Lower leg skin (tissue), 4 donors: ENCODE data around the gene ACP5. TPM values are rescaled to one million over a fixed set of nuclear protein-coding genes. Genes with fewer than 3 reads are reported as not detected.

ENCODE experiments used
- DNase-seq, 2 donors: peaks; one replicate each; pipeline ENCODE4 v3.0.0-alpha.2; 2019; ENCODE audit warnings: low spot score in 2 of 2
- H3K4me3 ChIP-seq: fragments of 200-600 bp; sonication (generic); 2 replicates; pipeline ENCODE4 v1.5.1; 2017; ENCODE audit warnings: mild to moderate bottlenecking, low read depth; ENCODE audit not compliant: poor library complexity, severe bottlenecking
- POLR2A ChIP-seq, 2 donors: fragments of 450-650 bp; IDR thresholded peaks; one replicate each; pipeline ENCODE4 v1.6.1; 2016 to 2017; ENCODE audit warnings: antibody characterized with exemption in 2 of 2, mild to moderate bottlenecking in 1 of 2, moderate library complexity in 1 of 2
- WGBS, 2 donors: methylation state at CpG; one replicate each; pipeline ENCODE4 v1.1.5; 2018; 5-methylcytosine and 5-hydroxymethylcytosine counted together
- intact Hi-C: fragments of 100-400 bp; cut with DNase I; formaldehyde crosslinking; loops from one replicate; pipeline ENCODE4 v1.15.0; 2023; ENCODE audit warnings: low total_unique reads
- total RNA-seq, 4 donors: library from RNA; depleted of rRNA; stranded (reverse); fragments of >200 nt; gene quantifications; one replicate each; pipeline ENCODE4 v1.1.0, GENCODE V29; 2016
- TF ChIP-seq, protein P1 (sequence below), 3 donors: fragments of 450-650 bp; IDR thresholded peaks; one replicate each; pipeline ENCODE4 v1.5.1; 2016; ENCODE audit warnings: antibody characterized with exemption in 3 of 3, mild to moderate bottlenecking in 3 of 3, moderate library complexity in 2 of 3

ACP5 gene
- total RNA-seq, 4 donors from 2014 or later, result 29.0 to 63.5 (median 52.1) TPM

DNA sequence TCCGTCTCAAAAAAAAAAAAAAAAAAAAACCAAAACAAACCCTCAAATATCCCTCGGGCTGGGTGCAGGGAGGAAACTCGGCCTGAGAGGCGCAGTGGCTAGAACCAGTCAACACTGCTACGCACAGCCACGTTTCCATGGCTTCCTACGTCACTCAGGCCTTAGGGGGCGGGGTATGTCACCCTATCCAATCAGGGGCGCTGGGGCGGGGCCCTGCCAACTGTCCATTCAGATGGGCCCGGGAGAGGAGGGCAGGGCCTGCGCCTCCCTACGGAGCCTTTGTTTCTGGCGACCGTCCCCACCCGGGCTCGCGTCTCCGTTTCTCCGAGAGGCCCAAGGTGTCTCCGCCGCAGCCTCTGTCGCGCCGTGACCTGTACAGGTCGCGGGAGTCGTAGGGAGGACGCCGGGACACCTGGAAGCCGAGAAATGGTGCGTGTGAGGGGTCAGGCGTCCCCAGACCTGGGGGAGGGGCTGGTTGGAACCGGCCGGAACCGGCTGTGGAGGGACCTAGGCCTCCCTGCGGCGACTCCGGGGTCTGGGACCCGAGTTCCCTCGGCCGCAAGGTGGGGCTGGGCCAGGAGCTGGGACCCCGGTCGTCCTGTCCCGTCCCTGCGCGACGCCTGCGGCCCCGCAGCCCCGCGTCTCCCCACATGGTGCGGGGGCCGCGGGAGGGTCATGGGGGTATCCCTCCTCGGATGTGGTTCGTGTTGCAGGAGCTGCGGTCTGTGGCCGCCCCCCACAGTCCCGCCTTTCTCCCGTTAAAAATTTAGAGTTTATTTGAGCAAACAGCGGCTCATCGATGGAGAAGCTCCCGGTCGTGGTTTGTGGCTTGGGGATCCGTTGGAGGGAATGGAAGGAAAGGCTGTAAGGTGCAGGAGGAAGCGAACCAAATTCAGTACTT is 20.0 kb upstream of the ACP5 start, which contains the start of gene ZNF627:
TSS of gene ZNF627 (plus strand) at position 282 of the 901 bp plus-strand sequence. CDS start at position 427, 145 bp downstream.
- intact Hi-C loops, result no loop called here
- WGBS, 2 donors, result 0% methylated on average over 33 to 61 of the region's 67 CpGs
- DNase-seq, result peak; percentile 99 to 100
- peak in 1 of 2 donors; percentile 69 for TF ChIP-seq POLR2A (IDR thresholded peaks at IDR 0.05)
- TF ChIP-seq, protein P1, sequence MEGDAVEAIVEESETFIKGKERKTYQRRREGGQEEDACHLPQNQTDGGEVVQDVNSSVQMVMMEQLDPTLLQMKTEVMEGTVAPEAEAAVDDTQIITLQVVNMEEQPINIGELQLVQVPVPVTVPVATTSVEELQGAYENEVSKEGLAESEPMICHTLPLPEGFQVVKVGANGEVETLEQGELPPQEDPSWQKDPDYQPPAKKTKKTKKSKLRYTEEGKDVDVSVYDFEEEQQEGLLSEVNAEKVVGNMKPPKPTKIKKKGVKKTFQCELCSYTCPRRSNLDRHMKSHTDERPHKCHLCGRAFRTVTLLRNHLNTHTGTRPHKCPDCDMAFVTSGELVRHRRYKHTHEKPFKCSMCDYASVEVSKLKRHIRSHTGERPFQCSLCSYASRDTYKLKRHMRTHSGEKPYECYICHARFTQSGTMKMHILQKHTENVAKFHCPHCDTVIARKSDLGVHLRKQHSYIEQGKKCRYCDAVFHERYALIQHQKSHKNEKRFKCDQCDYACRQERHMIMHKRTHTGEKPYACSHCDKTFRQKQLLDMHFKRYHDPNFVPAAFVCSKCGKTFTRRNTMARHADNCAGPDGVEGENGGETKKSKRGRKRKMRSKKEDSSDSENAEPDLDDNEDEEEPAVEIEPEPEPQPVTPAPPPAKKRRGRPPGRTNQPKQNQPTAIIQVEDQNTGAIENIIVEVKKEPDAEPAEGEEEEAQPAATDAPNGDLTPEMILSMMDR (IDR thresholded peaks at IDR 0.05), result no peak
- H3K4me3 ChIP-seq, result peak within 1 kb of the TSS; percentile 82

DNA sequence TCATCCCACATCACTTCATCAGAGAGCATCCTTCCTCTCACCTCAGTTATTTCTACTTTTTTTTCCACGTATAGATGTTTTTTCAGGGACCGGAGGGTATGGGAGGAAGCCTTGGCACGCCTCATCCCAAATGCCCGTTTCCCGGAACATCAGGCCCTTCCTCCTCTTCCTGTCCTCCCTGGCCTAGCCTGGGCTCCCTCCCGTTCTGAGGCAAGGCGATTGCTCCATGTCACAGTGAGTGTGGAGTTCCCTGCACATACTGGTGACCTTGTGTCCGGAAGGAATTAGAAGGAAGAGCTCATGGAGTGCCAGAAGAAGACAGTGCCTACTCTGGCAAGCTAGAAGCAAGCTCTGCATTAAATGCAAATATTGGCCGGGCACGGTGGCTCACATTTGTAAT is 18.7 kb upstream of the ACP5 start:
- 85 to 88% methylated on average over 10 of the region's 10 CpGs for WGBS, 2 donors

DNA sequence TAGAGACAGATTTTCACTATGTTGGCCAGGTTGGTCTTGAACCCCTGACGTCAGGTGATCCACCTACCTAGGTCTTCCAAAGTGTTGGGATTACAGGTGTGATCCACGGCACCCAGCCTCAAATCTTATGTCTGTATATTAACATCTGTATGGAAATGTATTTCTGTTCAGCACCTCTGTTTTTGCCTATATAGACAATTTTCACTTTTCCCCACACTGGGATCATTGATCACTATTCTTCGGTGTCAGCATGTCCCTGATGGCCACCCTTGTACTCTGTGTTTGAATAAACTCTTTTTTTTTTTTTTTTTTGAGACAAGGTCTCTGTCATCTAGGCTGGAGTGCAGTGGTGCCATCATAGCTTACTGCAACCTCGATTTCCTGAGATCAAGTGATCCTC is 16.6 kb upstream of the ACP5 start:
- WGBS, 2 donors, result 85 to 88% methylated on average over 4 of the region's 4 CpGs
- H3K4me3 ChIP-seq, result no peak overlapping the region
- TF ChIP-seq POLR2A (IDR thresholded peaks at IDR 0.05), result no peak
- TF ChIP-seq, protein P1 (IDR thresholded peaks at IDR 0.05), result no peak
- intact Hi-C loops, result no loop called here
- DNase-seq, result no peak

More for the DNA sequence above, 18.7 kb upstream of the ACP5 start:
- no peak overlapping the region for H3K4me3 ChIP-seq
- no peak for TF ChIP-seq POLR2A (IDR thresholded peaks at IDR 0.05)
- TF ChIP-seq, protein P1 (IDR thresholded peaks at IDR 0.05), result no peak
- DNase-seq, result no peak
- intact Hi-C loops, result no loop called here

DNA sequence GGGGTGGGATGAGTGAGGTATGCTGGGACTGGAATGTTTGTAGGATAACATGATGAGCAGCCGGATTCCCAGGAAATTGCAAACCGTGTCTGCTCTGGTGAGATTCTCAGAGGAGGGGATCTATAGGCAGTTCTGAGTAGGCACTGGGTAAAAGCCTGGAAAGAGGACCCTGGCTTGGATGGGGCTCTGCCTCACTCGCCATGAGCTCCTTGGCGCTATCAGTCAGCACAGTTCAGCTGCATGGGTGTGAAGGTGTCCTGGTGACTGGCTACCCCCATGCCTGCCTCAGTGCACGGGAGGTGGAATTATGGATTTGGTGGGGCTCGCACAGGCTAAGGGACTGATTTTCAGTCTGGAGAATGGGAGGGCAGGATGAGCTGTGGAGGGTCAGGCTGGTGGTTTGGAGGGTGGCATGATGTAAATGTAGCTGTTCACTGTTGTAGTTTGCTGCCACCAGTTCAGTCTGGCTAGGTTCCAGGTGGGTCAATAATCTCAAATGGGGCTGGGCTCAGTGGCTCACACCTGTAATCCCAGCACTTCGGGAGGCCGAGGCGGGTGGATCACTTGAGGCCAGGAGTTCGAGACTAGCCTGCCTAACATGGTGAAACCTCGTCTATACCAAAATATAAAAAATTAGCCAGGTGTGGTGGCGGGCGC is 10.7 kb upstream of the ACP5 start:
- intact Hi-C loops, result loop anchor here (10.0 kb wide), 1 partner anchor 93 kb away; no protein-coding TSS in a partner anchor
- TF ChIP-seq POLR2A (IDR thresholded peaks at IDR 0.05), result no peak
- TF ChIP-seq, protein P1 (IDR thresholded peaks at IDR 0.05), result no peak
- no peak for DNase-seq
- H3K4me3 ChIP-seq, result no peak overlapping the region
- 60 to 64% methylated on average over 13 of the region's 13 CpGs for WGBS, 2 donors

DNA sequence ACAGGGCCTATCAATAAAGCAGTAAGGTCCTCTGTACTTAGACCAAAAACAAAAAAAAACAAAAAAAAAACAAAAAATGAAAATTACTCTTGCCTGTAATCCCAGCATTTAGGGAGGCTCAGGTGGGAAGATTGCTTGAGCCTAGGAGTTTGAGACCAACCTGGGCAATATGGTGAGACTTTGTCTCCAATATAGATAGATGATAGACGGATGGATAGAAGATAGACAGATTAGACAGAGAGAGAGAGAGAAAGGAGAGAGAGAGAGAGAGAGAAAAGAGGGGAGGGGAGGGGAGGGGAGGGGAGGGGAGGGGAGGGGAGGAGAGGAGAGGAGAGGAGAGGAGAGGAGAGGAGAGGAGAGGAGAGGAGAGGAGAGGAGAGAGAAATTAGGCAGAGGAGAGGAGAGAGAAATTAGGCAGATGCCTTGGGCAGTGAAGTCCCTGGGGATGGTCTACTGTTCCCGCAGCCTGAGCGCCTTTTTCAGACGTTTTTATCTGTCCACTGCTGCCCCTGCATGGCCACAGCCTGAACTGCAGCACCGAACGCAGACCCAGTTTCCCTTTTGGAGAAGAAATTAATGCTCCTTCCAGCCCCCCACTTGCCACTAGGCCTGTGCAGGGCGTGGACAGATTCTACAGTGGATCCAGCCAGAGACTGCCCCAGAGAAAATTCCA is 10.0 kb upstream of the ACP5 start:
- peak; percentile 65 to 93 for DNase-seq
- intact Hi-C loops, result loop anchor here (10.0 kb wide), 1 partner anchor 93 kb away; no protein-coding TSS in a partner anchor
- TF ChIP-seq, protein P1 (IDR thresholded peaks at IDR 0.05), result peak in 1 of 3 donors; percentile 87
- no peak for TF ChIP-seq POLR2A (IDR thresholded peaks at IDR 0.05)
- H3K4me3 ChIP-seq, result no peak overlapping the region
- 1 to 2% methylated on average over 7 of the region's 7 CpGs for WGBS, 2 donors
